Ishikawa (cell line): ENCODE measurements around the gene RBMS3.

ENCODE experiments used
- CEBPB ChIP-seq: IDR thresholded peaks from 2 replicates; pipeline ENCODE4 v1.6.1; 2012
- EP300 ChIP-seq: IDR thresholded peaks from 2 replicates; pipeline ENCODE4 v1.6.1; 2012; ENCODE audit warnings: borderline replicate concordance
- REST ChIP-seq: IDR thresholded peaks from 2 replicates; pipeline ENCODE4 v1.6.1; 2012; ENCODE audit warnings: low read depth, mild to moderate bottlenecking
- YY1 ChIP-seq: IDR thresholded peaks from 2 replicates; pipeline ENCODE4 v1.6.1; 2012; ENCODE audit warnings: low read depth

- TF ChIP-seq REST (no peak), EP300 (no peak), CEBPB (no peak), YY1 (no peak)
Measured at GRCh38 chr3:29705906-29706844, 425.3 kb downstream of the RBMS3 start.
